CD4-positive, CD25-positive, alpha-beta regulatory T cell (primary cell): Measurements from ENCODE around the gene RYR2. TPM values are rescaled to one million over a fixed set of nuclear protein-coding genes. Genes with fewer than 3 reads are reported as not detected.
"Not testable (repeated sequence)": the region's sequence is repeated elsewhere in the genome, so short reads cannot be mapped to it uniquely, and the experiment has no call there.

Experiments used
- ATAC-seq, 2 donors: fragments of 150-1000 bp; cut with Tn5 transposase; one replicate each; pipeline ENCODE4 v1.10.0; 2021; ENCODE audit warnings: low read depth in 2 of 2, moderate number of reproducible peaks in 2 of 2, moderate library complexity in 1 of 2
- DNase-seq, 3 donors: peaks; one replicate each; pipeline versions ENCODE4 v3.0.0 to v3.0.0-alpha.2; 2012 to 2022; ENCODE audit warnings: mixed read lengths in 1 of 3
- H3K27ac ChIP-seq: one replicate; pipeline ENCODE4 v1.7.0; 2013; ENCODE audit warnings: mild to moderate bottlenecking, low read length; ENCODE audit not compliant: insufficient read depth, poor library complexity, severe bottlenecking
- H3K27me3 ChIP-seq: one replicate; pipeline ENCODE4 v1.7.0; 2013; ENCODE audit warnings: low read length; ENCODE audit not compliant: control insufficient read depth, insufficient read depth
- H3K36me3 ChIP-seq: one replicate; pipeline ENCODE4 v1.7.0; 2013; ENCODE audit warnings: mild to moderate bottlenecking, low read length, moderate library complexity; ENCODE audit not compliant: control insufficient read depth, insufficient read depth
- H3K4me1 ChIP-seq: 2 replicates; pipeline ENCODE4 v1.7.0; 2013; ENCODE audit warnings: mild to moderate bottlenecking, low read length; ENCODE audit not compliant: insufficient read depth, control insufficient read depth, poor library complexity, severe bottlenecking
- H3K4me3 ChIP-seq: one replicate; pipeline ENCODE4 v1.7.0; 2013; ENCODE audit warnings: low read depth, mild to moderate bottlenecking, low read length, moderate library complexity
- H3K9me3 ChIP-seq, 2 experiments: 1 replicate in 1 of 2; 2 replicates in 1 of 2; pipeline ENCODE4 v1.7.0; 2013; ENCODE audit warnings: low read length in 2 of 2, mild to moderate bottlenecking in 1 of 2, moderate library complexity in 1 of 2; ENCODE audit not compliant: control insufficient read depth in 2 of 2
- H3K27ac Mint-ChIP-seq, 3 donors: one replicate each; pipeline ENCODE4 v1.8.0; 2020 to 2022; ENCODE audit warnings: mild to moderate bottlenecking in 3 of 3, mixed read lengths in 3 of 3, moderate library complexity in 2 of 3
- H3K27me3 Mint-ChIP-seq: one replicate; pipeline ENCODE4 v1.8.0; 2022; ENCODE audit warnings: mild to moderate bottlenecking, mixed read lengths
- H3K36me3 Mint-ChIP-seq: one replicate; pipeline ENCODE4 v1.8.0; 2020; ENCODE audit warnings: mixed read lengths
- H3K4me1 Mint-ChIP-seq, 4 donors: one replicate each; pipeline ENCODE4 v1.8.0; 2020 to 2022; ENCODE audit warnings: mixed read lengths in 4 of 4, mild to moderate bottlenecking in 1 of 4
- H3K4me3 Mint-ChIP-seq, 4 donors: one replicate each; pipeline ENCODE4 v1.8.0; 2020 to 2022; ENCODE audit warnings: mild to moderate bottlenecking in 4 of 4, mixed read lengths in 4 of 4, moderate library complexity in 3 of 4
- H3K9me3 Mint-ChIP-seq, 7 donors: one replicate each; pipeline ENCODE4 v1.8.0; 2020 to 2022; ENCODE audit warnings: mixed read lengths in 7 of 7, mild to moderate bottlenecking in 3 of 7, moderate library complexity in 2 of 7
- polyA plus RNA-seq, 4 donors: library from polyadenylated mRNA; unstranded; fragments of 300-500 nt; fragmentation: Illumina TruSeq; gene quantifications; one replicate each; pipeline ENCODE4 v1.2.3, GENCODE V29; 2021
- total RNA-seq: library from RNA; stranded (reverse); gene quantifications from one replicate; pipeline ENCODE4 v1.2.3, GENCODE V29; 2022

Gene RYR2
- total and polyA plus RNA-seq, 5 donors from 2014 or later, result 0.02 to 0.40 TPM; not detected in 3

DNA sequence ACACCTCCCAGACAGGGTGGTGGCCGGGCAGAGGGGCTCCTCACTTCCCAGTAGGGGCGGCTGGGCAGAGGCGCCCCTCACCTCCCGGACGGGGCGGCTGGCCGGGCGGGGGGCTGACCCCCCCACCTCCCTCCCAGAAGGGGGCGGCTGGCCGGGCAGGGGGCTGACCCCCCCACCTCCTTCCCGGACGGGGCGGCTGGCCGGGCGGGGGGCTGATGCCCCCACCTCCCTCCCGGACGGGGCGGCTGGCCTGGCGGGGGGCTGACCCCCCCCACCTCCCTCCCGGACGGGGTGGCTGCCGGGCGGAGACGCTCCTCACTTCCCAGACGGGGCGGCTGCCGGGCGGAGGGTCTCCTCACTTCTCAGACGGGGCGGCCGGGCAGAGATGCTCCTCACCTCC, 85.3 kb downstream of the RYR2 start:
- H3K4me1 Mint-ChIP-seq, DNase-seq, H3K4me3 Mint-ChIP-seq, H3K36me3 ChIP-seq, H3K4me1 ChIP-seq, ATAC-seq, H3K9me3 ChIP-seq, H3K27ac Mint-ChIP-seq, H3K36me3 Mint-ChIP-seq, H3K4me3 ChIP-seq, H3K27ac ChIP-seq, H3K27me3 ChIP-seq, H3K27me3 Mint-ChIP-seq: not testable (repeated sequence)
- H3K9me3 Mint-ChIP-seq, result peaks cover 0 to 20% (median 6%) of the 10 kb centered on the region in 7 donors

DNA sequence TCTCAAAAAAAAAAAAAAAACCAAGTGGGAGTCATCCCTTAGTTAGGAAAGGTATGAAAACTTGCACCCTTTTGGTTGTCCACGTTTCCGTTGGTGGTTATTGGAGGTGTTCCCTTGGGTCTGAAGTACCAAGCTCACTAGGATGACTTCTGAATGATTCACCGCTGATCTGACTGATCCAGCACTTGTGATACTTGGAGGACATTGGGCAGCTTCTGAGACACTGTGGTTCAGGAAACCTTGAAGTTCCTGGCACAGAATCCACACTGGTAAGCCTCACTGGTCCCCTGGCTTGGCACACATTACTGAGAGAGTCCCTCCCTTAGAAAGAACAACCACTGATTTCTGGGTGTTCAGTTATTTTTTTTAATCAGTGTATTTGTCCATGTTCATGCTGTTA, 91.9 kb downstream of the RYR2 start:
- H3K4me1 ChIP-seq, result no peaks in the 10 kb centered on the region
- H3K27me3 ChIP-seq, result no peaks in the 10 kb centered on the region
- Mint-ChIP-seq H3K4me1 (no peaks in the 10 kb centered on the region), H3K36me3 (no peaks in the 10 kb centered on the region), H3K27ac (no peak overlapping the region), H3K27me3 (no peaks in the 10 kb centered on the region), H3K9me3 (peaks cover 5 to 26% (median 16%) of the 10 kb centered on the region in 7 donors), H3K4me3 (no peak overlapping the region)
- H3K36me3 ChIP-seq, result no peaks in the 10 kb centered on the region
- no peaks in the 10 kb centered on the region for H3K9me3 ChIP-seq
- H3K27ac ChIP-seq, result no peak overlapping the region
- ATAC-seq, result no peak
- no peak for DNase-seq
- no peak overlapping the region for H3K4me3 ChIP-seq

DNA sequence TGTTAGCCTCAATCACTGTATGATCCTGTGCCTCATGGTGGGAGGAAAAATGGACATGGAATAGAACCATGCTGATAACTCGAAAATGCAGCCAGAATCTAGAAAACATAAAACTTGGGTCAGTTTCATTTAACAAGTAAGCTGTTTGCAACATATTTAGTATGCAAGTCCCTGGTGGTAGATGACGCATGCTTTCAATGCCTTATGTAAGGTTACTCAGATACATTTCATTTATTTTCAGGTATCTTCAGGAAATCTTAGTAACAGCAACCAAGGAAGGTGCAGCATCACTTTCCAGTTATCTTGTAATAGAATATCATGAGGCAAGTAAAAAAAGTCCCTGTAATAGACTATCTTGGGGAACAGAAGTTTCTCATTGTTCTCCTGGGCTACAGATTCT, 92.9 kb downstream of the RYR2 start:
- H3K36me3 Mint-ChIP-seq, result no peaks in the 10 kb centered on the region
- H3K27ac Mint-ChIP-seq, result no peak overlapping the region
- H3K9me3 Mint-ChIP-seq, result peaks cover 5 to 22% (median 14%) of the 10 kb centered on the region in 7 donors
- H3K4me1 ChIP-seq, result no peaks in the 10 kb centered on the region
- H3K4me1 Mint-ChIP-seq, result no peaks in the 10 kb centered on the region
- ATAC-seq, result no peak
- H3K27me3 ChIP-seq, result no peaks in the 10 kb centered on the region
- no peak overlapping the region for H3K4me3 Mint-ChIP-seq
- no peak overlapping the region for H3K4me3 ChIP-seq
- H3K27ac ChIP-seq, result no peak overlapping the region
- no peaks in the 10 kb centered on the region for H3K36me3 ChIP-seq
- no peaks in the 10 kb centered on the region for H3K27me3 Mint-ChIP-seq
- H3K9me3 ChIP-seq, result no peaks in the 10 kb centered on the region
- DNase-seq, result no peak

DNA sequence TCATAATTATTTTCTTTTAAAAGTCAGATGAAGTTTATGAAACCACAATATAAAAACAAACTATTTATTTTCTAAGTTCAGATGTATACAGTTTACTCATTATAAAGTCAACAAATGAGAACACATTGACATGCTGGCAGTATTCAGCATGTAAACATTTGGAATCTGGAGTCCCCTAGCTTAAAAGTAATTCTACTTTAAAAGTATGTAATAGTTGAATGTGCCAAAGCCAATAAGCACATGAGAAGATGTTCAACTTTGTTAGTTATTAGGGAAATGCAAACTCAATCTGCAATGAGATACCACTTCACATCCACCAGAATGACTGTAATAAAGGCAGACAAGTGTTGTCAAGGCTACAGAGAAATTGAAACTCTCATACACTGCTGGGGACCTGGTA, 96.6 kb downstream of the RYR2 start:
- Histone ChIP-seq H3K9me3 (no peaks in the 10 kb centered on the region), H3K27me3 (no peaks in the 10 kb centered on the region), H3K4me1 (no peaks in the 10 kb centered on the region), H3K4me3 (no peak overlapping the region), H3K36me3 (no peaks in the 10 kb centered on the region), H3K27ac (no peak overlapping the region)
- H3K4me3 Mint-ChIP-seq, result no peak overlapping the region
- no peaks in the 10 kb centered on the region for H3K4me1 Mint-ChIP-seq
- ATAC-seq, result no peak
- H3K27me3 Mint-ChIP-seq, result no peaks in the 10 kb centered on the region
- peaks cover 0 to 7% (median 0%) of the 10 kb centered on the region in 7 donors for H3K9me3 Mint-ChIP-seq
- H3K36me3 Mint-ChIP-seq, result no peaks in the 10 kb centered on the region
- DNase-seq, result no peak
- H3K27ac Mint-ChIP-seq, result no peak overlapping the region

DNA sequence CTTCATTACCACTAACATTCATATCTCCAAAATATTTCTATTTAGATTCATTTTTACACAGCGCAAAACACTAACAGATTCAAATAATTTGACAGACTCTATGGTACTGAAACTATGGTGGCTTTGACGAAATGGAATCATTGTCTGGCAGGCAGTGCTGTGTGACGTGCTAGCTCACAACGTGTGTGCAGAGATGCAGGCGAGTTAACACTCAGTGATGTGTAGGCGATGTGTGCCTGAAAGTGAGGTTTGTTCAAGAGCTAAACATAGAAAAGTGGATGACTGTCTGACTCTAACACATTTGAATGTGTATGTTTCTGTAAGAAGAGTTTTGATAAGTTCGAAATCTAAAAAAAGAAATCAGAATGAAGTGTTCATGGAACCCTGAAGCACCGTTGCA, 97.7 kb downstream of the RYR2 start:
- ATAC-seq, result no peak
- Mint-ChIP-seq H3K4me3 (no peak overlapping the region), H3K9me3 (peaks cover 0 to 7% (median 0%) of the 10 kb centered on the region in 7 donors), H3K27ac (no peak overlapping the region), H3K36me3 (no peaks in the 10 kb centered on the region), H3K27me3 (no peaks in the 10 kb centered on the region), H3K4me1 (no peaks in the 10 kb centered on the region)
- no peak overlapping the region for H3K27ac ChIP-seq
- no peaks in the 10 kb centered on the region for H3K27me3 ChIP-seq
- H3K4me3 ChIP-seq, result no peak overlapping the region
- H3K9me3 ChIP-seq, result no peaks in the 10 kb centered on the region
- no peak for DNase-seq
- no peaks in the 10 kb centered on the region for H3K36me3 ChIP-seq
- H3K4me1 ChIP-seq, result no peaks in the 10 kb centered on the region

DNA sequence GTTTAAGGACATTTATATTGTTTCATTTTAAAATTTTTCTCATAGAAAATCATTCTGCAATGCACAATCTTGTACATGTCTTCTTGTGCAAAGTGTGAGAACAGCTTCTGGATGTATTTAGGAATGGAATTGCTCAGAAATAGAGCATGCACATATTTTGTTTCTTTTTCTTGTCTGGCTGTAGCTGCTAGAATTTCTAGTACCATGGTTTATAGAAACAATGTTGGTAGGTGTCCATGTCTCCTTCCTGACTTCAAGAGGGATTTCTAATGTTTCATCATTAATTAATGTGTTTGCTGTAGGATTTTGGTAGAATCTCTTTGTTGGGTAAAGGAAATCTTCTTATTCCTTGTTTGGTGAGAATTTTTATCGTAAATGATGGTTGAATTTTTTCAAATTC, 99.0 kb downstream of the RYR2 start:
- no peak overlapping the region for H3K27ac ChIP-seq
- Mint-ChIP-seq H3K9me3 (peaks cover 0 to 7% (median 0%) of the 10 kb centered on the region in 7 donors), H3K27me3 (no peaks in the 10 kb centered on the region), H3K4me3 (no peak overlapping the region), H3K27ac (no peak overlapping the region), H3K4me1 (no peaks in the 10 kb centered on the region), H3K36me3 (no peaks in the 10 kb centered on the region)
- H3K27me3 ChIP-seq, result no peaks in the 10 kb centered on the region
- H3K9me3 ChIP-seq, result no peaks in the 10 kb centered on the region
- no peak overlapping the region for H3K4me3 ChIP-seq
- no peak for DNase-seq
- no peak for ATAC-seq
- H3K36me3 ChIP-seq, result no peaks in the 10 kb centered on the region
- H3K4me1 ChIP-seq, result no peaks in the 10 kb centered on the region

DNA sequence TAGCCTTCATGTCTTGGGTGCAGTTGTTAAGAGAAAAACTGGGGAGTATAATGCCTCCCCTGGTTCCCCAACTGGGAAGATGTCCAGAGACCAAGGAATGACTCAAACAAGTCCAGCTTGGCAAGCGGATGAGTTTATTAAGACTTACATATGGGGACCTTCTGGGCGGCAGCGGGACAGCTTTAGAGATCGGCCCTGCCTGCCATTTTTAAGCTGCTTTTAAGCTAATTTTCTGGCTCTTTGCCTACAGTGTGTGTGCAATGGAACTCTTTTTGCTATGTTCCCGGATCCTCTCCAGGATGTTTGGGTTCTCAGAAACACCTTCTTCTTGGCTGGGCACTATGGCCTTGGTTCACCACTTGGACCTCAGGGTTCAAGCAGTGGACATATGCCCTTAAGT, 99.5 kb downstream of the RYR2 start:
- ATAC-seq (no peak), DNase-seq (no peak)
- Histone ChIP-seq H3K27me3 (no peaks in the 10 kb centered on the region), H3K4me1 (no peaks in the 10 kb centered on the region), H3K27ac (no peak overlapping the region), H3K36me3 (no peaks in the 10 kb centered on the region), H3K4me3 (no peak overlapping the region), H3K9me3 (no peaks in the 10 kb centered on the region)
- Mint-ChIP-seq H3K4me3 (no peak overlapping the region), H3K36me3 (no peaks in the 10 kb centered on the region), H3K9me3 (peaks cover 0 to 7% (median 0%) of the 10 kb centered on the region in 7 donors), H3K27me3 (no peaks in the 10 kb centered on the region), H3K4me1 (no peaks in the 10 kb centered on the region), H3K27ac (no peak overlapping the region)

DNA sequence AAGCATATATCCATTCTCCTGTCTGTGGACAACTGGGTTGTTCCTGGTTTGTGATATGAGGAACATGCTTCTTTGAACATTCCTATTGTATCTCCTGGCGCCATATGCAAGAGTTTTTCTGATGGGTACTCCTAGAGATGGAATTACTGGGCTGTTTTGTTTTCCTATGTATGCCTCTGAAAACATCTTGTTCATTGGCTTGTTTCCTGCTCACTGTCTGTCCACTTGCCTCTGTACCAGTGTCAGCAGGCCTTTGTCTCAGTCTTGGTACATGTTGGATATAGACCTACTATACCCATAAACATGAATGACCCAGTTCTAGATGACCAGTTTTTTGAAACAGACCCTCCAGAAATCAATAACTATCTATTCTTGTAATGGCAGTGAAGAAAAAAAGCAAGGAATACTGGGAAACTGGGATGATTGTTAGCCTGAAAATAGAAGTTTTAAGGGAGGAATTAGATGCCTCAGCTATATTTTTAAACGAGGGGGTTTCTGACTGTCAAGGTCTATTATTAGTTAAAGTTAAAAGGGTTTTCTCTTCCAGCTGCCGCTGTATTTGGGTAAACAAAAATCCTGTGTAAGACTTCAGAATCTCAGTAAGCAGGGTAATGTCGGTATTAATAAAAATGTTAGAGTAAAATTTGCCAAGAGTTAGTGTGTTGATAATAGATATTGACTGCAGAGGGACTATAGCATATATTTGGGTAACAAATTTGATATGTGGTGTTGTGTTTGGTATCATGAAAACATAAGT, 103.6 kb downstream of the RYR2 start:
- no peak overlapping the region for H3K4me3 Mint-ChIP-seq
- H3K9me3 Mint-ChIP-seq, result peaks cover 0 to 2% (median 0%) of the 10 kb centered on the region in 7 donors
- peaks cover 4% of the 10 kb centered on the region for H3K27me3 Mint-ChIP-seq
- Histone ChIP-seq H3K36me3 (no peaks in the 10 kb centered on the region), H3K9me3 (no peaks in the 10 kb centered on the region), H3K4me3 (no peak overlapping the region), H3K4me1 (no peaks in the 10 kb centered on the region), H3K27me3 (peaks cover 2% of the 10 kb centered on the region), H3K27ac (no peak overlapping the region)
- no peak for DNase-seq
- no peaks in the 10 kb centered on the region for H3K4me1 Mint-ChIP-seq
- H3K36me3 Mint-ChIP-seq, result no peaks in the 10 kb centered on the region
- no peak for ATAC-seq
- no peak overlapping the region for H3K27ac Mint-ChIP-seq
